NAMALWA (cell line): ENCODE results near the gene GPS2.

ENCODE experiments used
- DNase-seq: peaks from one replicate; pipeline ENCODE4 v3.0.0-alpha.2; 2015; ENCODE audit warnings: low spot score

Gene GPS2, protein sequence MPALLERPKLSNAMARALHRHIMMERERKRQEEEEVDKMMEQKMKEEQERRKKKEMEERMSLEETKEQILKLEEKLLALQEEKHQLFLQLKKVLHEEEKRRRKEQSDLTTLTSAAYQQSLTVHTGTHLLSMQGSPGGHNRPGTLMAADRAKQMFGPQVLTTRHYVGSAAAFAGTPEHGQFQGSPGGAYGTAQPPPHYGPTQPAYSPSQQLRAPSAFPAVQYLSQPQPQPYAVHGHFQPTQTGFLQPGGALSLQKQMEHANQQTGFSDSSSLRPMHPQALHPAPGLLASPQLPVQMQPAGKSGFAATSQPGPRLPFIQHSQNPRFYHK

DNA sequence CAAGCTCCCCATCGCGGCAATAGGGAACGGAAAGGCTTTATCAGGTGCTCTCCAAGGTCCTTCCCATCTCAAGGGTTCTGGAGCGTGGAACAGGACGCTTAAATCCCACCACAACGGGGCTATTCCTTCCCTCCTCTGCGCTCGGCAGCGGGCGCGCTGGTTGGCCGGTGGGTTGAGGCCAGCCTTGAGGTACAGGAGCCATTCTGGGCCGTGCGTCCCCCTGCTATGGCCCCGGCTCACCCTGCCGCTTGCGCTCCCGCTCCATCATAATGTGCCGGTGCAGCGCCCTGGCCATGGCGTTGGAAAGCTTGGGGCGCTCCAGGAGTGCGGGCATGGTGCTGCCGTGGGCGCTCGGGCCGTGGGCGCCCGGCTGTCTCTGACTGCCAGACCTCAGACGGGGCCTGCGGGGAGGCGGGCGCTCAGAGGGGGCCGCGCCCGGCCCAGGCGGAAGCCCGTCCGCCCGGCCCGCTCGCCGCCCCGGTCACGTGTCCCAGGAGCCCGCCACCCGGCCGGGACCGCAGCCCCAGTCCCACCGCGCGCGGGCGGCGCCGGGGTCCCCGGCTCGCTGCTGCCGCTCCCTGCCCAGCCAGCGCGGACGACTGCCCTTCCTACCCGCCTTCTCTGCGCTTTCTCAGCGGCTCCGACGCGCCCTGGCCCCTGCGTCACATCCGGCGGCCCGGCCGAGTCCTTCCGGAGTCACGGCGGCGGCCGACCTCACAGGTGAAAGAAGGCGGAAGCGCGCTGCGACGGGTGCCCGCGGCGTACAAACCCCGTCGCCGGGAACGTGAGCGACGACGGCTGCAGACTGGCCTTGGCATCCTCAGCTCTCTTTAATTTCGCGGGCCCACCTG lies at the start of gene GPS2:
GPS2 (minus strand) TSS at position 642 of the 851 bp plus-strand sequence; CDS start at position 334, 308 bp downstream.
- DNase-seq = peak; percentile 84

DNA sequence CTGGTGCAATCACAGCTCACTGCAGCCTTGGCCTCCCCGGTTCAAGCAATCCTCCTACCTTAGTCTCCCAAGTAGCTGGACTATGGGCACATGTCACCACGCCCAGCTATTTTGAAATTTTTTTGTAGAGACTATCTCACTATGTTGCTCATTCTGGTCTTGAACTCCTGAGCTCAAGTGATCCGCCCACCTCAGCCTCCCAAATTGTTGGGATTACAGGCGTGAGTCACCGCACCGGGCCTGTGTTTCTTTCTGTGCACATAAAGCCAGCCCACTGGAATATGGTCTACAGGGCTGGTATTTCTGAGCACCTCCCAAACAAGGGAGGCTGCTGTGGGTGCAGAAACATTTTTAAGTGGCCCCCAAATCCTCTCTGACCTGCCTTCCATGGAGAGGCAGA lies 48.2 kb upstream of the GPS2 start:
- DNase-seq = no peak

DNA sequence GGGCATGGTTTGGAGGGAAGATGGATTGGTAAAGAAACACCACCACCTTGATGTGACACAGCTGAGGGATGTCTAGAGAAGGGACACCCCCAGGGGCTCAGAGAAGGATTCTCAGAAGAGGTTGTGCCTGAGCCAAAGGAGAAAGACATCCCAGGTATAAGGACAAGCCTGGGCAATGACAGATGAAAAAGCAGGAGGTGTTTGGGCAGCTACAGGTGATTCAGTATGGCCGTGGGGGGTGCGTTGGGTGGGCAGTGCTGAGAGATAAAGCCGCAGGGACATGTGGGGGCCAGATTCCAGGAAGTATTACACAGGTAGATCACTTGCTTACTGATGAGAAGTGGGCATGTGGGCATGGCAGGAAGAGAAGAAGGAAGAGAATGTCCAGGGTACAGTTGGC lies 46.7 kb upstream of the GPS2 start:
- no peak for DNase-seq

DNA sequence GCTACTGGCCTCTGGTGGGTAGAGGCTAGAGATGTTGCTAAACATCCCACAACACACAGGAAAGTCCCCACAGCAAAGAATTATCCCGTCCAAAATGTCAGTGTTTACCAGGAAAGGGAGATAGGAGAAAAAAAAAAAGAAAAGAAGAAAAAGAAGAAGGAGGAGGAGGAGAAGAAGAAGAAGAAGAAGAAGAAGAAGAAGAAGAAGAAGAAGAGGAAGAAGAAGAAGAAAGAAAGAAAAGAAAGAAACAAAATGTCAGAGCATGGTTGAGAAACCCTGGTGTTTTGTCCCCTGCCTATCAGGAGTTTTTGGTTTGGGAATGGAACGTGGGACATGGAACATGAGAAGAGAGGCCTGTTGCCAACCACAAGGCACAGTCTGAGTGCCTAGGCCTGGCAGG lies 42.2 kb upstream of the GPS2 start:
- DNase-seq = no peak

DNA sequence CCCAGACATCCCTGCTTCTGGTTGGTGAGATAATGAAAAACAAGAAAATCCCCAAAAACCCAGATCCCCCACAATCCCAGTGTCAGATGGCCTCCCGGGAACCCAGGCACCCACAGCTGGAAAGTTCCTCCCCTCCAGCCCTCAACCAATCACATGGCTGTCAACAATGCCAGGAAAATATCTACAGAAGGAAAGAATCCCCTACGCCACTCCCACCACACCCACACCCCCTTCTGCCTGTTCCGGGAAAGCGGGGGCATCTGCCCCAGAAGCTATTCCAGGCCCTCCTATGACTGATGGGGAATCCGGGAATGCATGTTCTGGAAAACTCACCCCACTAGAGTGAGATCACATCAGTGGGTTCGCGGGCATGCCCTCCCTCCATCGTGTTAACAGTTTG lies 41.6 kb upstream of the GPS2 start:
- no peak for DNase-seq

DNA sequence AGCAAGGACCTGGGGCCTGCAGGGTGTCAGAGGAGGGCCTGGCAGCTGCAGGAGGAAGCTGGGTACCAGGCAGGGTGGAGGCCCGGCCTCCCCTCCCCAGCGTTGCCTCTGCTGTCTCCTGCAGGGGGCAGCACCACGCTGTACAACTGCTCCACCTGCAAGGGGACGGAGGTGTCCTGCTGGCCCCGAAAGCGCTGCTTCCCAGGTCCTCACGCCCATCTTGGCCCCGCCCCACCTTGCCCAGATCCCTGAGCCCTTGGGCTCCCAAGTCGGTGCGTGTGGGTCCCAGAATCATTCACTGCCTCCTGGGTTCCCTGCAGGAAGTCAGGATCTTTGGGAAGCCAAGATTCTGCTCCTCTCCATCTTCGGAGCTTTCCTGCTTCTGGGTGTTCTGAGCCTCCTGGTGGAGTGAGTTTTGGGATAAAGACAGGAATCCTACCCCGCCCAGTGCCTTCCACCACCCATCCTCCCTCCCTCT lies 41.0 kb upstream of the GPS2 start:
- peak; percentile 76 for DNase-seq

DNA sequence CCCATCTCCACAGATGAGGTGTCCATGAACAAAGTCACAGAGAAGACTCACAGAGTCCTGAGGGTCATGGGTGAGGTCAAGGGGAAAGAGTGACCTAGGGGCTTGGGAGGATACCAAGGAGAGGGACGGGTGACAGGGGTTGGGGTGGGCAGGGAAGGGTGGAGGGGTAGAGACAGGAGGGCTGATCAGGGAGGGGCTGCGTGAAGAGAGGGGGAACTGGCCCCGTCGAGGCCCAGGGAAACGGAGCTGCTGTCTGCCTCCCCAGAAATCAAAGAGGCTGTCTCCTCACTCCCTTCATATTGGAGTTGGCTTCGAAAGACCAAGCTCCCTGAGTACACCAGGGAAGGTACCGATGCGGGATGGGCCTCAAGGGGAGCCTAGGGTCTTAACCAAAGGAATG lies 40.4 kb upstream of the GPS2 start:
- no peak for DNase-seq

DNA sequence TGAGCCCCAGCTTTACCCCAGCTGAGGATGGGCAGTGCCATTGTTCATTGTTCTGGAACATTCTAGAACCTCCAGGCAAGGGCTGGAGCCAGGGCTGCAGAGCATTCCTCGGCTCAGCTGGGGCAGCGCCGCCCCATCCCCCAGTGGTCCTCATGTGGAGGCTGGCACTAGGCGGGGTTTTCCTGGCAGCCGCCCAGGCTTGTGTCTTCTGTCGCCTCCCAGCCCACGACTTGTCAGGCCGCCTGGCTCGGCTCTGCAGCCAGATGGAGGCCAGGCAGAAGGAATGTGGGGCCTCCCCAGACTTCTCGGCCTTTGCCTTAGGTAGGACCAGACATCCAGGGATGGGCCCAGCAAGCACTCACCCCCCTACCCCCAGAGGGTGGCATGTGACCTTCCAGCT lies 39.9 kb upstream of the GPS2 start, which contains the start of gene TMEM95:
TMEM95 (plus strand) TSS at position 104 of the 400 bp plus-strand sequence; CDS start at position 153, 49 bp downstream.
- DNase-seq = no peak

DNA sequence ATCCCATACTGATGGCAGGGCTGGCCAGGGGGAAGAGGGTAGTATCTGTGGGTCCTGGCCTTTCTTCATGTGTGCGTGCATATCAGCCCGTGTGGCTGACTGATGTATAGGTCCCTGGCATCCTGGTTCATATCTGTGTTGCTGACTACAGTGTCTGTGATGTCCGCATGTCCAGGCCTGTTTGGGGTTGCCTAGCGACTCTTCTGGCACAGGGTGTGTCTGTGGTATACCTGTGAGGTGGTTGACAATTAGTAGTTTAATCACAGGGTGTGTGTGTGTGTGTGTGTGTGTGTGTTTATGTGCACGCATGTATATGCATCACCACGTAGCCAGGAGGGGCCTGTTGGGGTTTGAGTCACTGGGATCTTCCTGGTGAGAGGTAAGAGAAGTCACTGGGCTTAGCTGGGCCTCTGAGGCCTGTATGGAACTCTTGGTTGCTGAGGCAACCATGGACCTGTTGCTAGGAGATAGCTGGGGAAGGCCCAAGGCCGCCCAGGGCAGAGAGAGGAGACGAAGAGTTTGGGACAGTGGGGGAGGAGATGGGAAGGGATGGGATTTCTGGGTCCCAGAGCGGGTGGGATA lies 39.2 kb upstream of the GPS2 start:
- no peak for DNase-seq

DNA sequence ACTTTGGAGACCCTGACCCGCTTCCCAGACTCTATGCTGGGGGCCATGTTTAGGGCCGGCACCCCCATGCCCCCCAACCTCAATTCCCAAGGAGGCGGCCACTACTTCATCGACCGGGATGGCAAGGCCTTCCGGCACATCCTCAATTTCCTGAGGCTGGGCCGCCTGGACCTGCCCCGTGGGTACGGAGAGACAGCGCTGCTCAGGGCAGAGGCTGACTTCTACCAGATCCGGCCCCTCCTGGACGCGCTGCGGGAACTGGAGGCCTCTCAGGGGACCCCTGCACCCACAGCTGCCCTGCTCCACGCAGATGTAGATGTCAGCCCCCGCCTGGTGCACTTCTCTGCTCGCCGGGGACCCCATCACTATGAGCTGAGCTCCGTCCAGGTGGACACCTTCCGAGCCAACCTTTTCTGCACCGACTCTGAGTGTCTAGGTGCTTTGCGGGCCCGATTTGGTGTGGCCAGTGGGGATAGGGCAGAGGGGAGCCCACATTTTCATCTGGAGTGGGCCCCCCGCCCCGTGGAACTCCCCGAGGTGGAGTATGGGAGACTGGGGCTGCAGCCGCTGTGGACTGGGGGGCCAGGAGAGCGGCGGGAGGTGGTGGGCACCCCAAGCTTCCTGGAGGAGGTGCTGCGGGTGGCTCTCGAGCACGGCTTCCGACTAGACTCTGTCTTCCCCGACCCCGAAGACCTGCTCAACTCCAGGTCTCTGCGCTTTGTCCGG lies 37.9 kb upstream of the GPS2 start:
- no peak for DNase-seq

DNA sequence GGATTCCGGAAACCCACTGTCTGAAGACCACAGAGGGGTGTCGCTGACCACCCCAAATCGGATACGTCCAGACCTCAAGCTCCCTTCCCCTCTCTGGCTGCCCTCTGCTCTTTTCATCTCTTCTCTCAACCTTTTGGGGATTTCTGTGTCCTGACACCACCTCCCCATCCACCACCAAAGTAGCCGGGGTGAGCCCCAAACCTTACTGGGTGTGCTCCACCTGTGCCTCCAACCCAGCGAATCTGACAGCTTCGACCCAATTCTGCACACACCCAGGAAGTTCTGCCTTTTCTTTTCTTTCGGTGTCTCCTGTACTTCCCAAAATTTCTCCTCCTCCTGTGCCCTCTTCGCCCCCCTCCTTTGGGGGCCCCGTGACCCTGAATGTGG lies 37.3 kb upstream of the GPS2 start:
- DNase-seq = no peak

DNA sequence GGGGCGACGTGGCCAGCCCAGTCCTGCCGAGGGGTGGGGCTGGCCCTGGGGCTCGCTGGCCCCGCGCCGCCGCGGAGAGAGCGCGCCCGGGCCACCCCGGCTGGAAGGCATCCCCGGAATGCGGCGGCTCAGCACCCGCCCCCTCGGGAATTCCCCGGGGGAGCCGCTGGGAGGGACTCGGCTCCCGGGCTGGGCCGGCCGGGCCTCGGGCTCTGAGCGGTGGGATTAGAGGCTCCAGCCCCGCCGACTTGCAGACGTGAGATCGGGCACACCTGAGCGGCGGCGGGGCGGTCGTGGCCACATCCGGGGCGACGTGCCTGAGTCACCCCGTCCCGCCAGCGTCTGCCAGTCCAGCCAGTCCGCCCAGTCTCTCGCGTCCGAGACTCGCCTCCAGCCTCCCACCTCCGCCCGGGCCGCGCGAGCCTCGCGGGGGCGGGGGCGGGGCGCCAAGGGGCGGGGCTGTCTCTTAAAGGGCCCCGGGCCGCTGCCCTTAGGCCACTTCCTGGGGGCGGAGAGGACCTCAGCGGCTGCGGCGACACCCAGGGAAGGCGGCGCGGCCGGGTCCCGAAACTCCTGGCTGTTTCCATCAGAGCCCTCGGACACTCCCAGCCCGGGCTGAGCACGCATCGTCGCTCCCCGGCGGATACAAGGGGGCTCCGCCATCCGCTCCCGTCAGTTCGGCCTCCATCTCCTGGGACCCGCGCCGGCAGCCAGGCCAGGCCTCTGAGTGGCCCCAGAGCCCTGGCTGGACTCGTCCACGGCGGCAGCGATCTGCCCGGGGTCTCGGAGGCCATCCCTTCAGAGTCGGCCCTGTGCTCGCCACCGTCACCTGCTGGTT lies 36.7 kb upstream of the GPS2 start, which contains the start of gene KCTD11:
KCTD11 (plus strand) TSS at position 498 of the 838 bp plus-strand sequence.
- DNase-seq = peak; percentile 29

DNA sequence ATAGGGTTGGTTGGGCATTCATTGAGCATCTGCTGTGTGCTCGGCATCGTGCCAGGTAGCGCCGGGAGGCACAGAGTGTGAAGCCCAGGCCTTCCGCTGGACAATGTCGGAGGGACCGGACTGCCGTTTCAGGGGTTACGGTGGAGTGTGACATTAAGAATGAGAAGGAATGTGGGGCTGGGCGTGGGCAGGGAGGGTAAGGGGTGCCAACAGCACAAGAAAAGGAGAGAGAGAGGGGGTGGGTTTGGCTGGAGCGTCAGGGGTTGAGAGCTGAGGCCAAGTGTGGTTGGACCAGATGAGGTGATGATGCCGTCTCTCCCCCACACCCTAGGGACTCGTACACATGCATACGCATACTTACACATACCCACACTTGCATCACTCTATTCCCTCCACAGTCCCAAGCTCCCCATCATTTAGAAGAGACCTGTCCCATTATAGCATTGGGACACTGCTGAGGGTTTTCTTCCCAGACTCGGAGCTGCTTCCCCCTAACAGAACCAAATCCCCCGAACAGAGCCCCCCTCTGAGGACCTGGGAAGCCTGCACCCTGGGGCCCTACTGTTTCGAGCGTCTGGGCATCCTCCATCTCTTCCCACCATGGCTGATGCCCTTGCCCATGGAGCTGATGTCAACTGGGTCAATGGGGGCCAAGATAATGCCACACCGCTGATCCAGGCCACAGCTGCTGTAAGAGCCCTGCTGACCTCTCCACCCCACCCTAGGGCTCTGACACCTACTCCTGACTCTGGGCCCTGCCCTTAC lies 33.5 kb upstream of the GPS2 start:
- no peak for DNase-seq

DNA sequence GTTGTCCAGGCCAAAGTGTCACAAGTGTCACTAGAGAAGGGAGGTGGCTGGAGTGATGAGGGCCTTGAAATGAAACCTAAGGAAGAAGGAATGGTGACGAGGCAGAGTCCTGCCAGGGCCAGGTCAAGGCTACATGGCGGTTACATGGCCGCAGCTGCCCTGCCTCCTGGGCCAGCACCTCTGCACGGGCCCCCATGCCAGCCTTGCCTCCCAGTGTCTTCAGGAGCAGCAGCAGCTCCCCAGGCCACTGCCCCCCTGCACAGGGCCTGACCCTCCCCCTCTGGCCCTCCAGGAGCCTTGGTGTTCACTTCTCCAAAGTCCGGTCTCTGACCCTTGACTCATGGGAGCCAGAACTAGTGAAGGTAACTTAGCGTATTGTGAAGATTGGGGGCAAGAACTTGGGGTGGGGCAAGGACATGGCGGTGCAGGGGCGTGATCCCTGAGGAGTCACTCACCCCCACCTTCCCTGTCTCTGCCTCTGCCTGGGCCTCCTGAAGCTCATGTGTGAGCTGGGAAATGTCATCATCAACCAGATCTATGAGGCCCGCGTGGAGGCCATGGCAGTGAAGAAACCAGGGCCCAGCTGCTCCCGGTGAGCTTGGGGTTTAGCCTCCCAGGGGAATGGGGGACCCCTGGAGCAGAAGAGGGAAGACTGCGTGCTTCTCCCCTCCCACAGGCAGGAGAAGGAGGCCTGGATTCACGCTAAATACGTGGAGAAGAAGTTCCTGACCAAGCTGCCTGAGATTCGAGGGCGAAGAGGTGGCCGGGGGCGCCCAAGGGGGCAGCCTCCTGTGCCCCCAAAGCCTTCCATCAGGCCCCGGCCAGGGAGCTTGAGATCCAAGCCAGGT lies 32.7 kb upstream of the GPS2 start:
- no peak for DNase-seq

DNA sequence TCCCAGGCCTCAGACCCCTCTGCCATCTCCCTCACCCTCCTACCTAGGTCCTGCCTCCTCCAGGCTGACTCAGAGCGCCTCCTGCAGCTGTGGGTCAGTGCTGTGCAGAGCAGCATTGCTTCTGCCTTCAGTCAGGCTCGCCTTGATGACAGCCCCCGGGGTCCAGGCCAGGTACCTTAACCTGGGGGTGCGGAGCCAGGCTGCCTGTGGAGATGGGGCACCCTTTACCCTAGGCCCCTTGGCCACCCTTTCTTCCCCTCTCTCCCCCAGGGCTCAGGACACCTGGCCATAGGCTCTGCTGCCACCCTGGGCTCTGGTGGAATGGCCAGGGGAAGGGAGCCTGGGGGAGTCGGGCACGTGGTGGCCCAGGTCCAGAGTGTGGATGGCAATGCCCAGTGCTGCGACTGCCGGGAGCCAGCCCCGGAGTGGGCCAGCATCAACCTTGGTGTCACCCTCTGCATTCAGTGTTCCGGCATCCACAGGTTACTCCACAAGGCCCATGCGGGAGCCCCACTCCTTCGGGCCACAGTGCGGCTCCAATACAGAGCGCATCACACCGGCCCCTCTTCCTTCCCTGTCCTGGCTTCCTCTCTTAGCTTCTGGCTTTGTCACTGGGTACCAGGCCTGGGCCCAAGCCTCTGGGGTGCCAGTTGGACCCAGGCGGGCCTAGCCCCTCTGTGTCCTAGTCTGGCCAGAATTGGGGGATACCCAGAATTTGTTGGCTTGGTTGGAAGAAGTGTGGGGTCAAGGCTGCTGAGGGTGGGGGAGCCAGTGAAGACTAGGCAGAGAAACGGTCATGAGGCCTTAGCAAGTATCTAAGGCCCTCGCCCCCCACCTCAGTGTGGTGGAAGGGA lies 31.8 kb upstream of the GPS2 start:
- DNase-seq = no peak

DNA sequence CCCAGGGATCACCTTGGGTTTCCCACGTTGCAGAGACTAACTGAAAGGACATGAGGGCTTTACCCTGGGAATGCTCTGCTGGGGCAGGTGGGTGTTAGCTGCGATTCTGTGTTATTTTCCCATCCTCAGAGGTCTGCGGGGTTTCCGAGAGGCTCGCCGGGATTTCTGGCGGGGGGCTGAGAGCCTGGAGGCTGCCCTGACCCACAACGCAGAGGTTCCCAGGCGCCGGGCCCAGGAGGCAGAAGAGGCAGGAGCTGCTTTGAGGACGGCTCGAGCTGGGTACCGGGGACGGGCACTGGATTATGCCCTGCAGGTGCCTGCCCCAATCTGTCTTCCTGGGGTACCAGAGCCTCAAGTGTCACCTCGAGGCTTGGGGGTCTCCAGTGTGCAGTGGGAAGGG lies 28.1 kb upstream of the GPS2 start:
- no peak for DNase-seq

DNA sequence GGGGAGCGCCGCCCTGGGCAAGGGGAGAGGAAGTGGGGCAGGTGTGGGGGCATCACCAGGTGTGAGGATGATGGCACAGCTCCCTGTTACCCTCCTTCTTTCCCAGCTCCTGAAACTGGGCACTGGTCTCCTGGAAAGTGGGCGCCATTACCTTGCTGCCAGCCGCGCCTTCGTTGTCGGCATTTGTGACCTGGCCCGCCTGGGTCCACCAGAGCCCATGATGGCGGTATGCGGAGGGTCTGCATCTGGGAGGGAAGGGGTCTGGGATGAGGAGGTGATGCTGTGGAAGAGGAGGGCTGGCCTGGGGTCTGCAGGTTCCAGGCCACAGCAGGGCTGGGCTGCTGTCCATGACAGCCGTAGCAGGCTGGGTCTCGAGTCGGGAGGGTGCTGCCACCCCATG lies 26.7 kb upstream of the GPS2 start:
- no peak for DNase-seq

DNA sequence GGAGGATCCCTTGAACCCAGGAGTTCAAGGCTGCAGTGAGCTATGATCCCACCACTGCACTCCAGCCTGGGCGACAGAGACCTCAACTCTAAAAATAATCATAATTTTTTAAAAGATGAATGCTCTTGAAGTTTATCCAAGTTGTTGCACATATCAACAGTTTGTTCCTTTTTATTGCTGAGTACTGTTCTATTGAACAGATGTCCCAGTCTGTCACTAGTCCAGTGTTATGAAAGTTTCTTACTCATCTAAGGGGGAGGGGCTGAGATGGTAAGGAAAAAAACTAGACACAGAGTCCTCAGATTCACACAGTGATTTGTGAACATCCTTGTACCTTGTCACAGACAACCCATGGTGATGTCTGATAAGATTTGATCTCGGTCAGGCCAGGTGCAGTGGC lies 25.0 kb upstream of the GPS2 start:
- no peak for DNase-seq
